Gastrocnemius medialis (tissue), 4 donors: Measurements from ENCODE around the gene FAM228A. TPM values are rescaled to one million over a fixed set of nuclear protein-coding genes. Genes with fewer than 3 reads are reported as not detected.
"Not testable (repeated sequence)": the region's sequence is repeated elsewhere in the genome, so short reads cannot be mapped to it uniquely, and the experiment has no call there.

Source experiments
- ATAC-seq, 2 donors: fragments of 150-250 bp; one replicate each; pipeline ENCODE4 v1.9.1; 2016
- DNase-seq, 2 donors: peaks; one replicate each; pipeline ENCODE4 v3.0.0-alpha.2; 2019
- H3K27ac ChIP-seq, 4 donors: fragments of 200-600 bp; sonication (generic); 1 replicate in 1 of 4; 2 replicates in 3 of 4; pipeline ENCODE4 v1.5.1; 2016 to 2018; ENCODE audit warnings: mild to moderate bottlenecking in 2 of 4, moderate library complexity in 1 of 4
- H3K27me3 ChIP-seq, 3 donors: fragments of 200-600 bp; sonication (generic) in 2 of 3; 1 replicate in 1 of 3; 2 replicates in 2 of 3; pipeline versions ENCODE4 v1.5.1 to v1.6.0; 2016 to 2019; ENCODE audit warnings: mild to moderate bottlenecking in 1 of 3, moderate library complexity in 1 of 3
- H3K36me3 ChIP-seq, 2 donors: fragments of 200-600 bp; sonication (generic) in 1 of 2; one replicate each; pipeline ENCODE4 v1.5.1; 2017 to 2018
- H3K4me1 ChIP-seq, 2 donors: fragments of 200-600 bp; sonication (generic) in 1 of 2; one replicate each; pipeline ENCODE4 v1.5.1; 2016 to 2017; ENCODE audit warnings: mild to moderate bottlenecking in 2 of 2
- H3K4me3 ChIP-seq, 4 donors: fragments of 200-600 bp; sonication (generic) in 3 of 4; 1 replicate in 1 of 4; 2 replicates in 3 of 4; pipeline ENCODE4 v1.5.1; 2016 to 2019; ENCODE audit warnings: mild to moderate bottlenecking in 2 of 4
- H3K9me3 ChIP-seq, 3 donors: fragments of 200-600 bp; sonication (generic) in 2 of 3; 1 replicate in 1 of 3; 2 replicates in 2 of 3; pipeline ENCODE4 v1.5.1; 2016 to 2019
- CTCF ChIP-seq, 5 experiments: fragments of 450-650 bp in 3 of 5; fragments of 200-600 bp in 2 of 5; sonication (generic) in 2 of 5; IDR thresholded peaks in 4 of 5; conservative IDR thresholded peaks in 1 of 5; 1 replicate in 4 of 5; 2 replicates in 1 of 5; pipeline ENCODE4 v1.5.1; 2016 to 2019; ENCODE audit warnings: antibody characterized with exemption in 5 of 5, mild to moderate bottlenecking in 3 of 5, moderate library complexity in 3 of 5
- POLR2A ChIP-seq, 2 donors: fragments of 450-650 bp; IDR thresholded peaks; one replicate each; pipeline ENCODE4 v1.6.1; 2017; ENCODE audit warnings: antibody characterized with exemption in 2 of 2, mild to moderate bottlenecking in 2 of 2, moderate library complexity in 2 of 2
- in situ Hi-C, 4 donors: fragments of 200-750 bp; cut with MboI; loops; one replicate each; pipeline versions ENCODE4 v1.15.0 to v1.8.0; 2017; ENCODE audit warnings: low sequenced_read_pairs in 4 of 4
- intact Hi-C: fragments of 100-400 bp; cut with DNase I; formaldehyde crosslinking; loops from one replicate; pipeline ENCODE4 v1.15.1; 2023; ENCODE audit warnings: low total_unique reads
- total RNA-seq, 4 donors: library from RNA; depleted of rRNA; stranded (reverse); fragments of >200 nt; gene quantifications; one replicate each; pipeline versions ENCODE4 v1.1.0 to v1.2.3, GENCODE V29; 2016

FAM228A gene
- total RNA-seq, 4 donors from 2014 or later: 0.39 to 0.41 TPM; not detected in 2

GRCh38 chr2:24191848-24192247 lies 17.0 kb downstream of the FAM228A start:
- no peaks in the 10 kb centered on the region for H3K27me3 ChIP-seq
- intact Hi-C loops (no loop called here), in situ Hi-C loops (no loop called here)
- no peak overlapping the region for H3K27ac ChIP-seq
- H3K36me3 ChIP-seq: no peaks in the 10 kb centered on the region
- H3K4me3 ChIP-seq: no peak overlapping the region
- DNase-seq (no peak), ATAC-seq (no peak)
- no peaks in the 10 kb centered on the region for H3K4me1 ChIP-seq
- TF ChIP-seq CTCF (IDR thresholded peaks at IDR 0.05 in 4 of 5, conservative IDR thresholded peaks at IDR 0.05 in 1 of 5) (no peak), POLR2A (IDR thresholded peaks at IDR 0.05) (no peak)
- no peaks in the 10 kb centered on the region for H3K9me3 ChIP-seq

GRCh38 chr2:24197213-24197612 lies 22.4 kb downstream of the FAM228A start:
- in situ Hi-C loops, intact Hi-C loops, H3K9me3 ChIP-seq, H3K4me3 ChIP-seq, H3K27me3 ChIP-seq, H3K27ac ChIP-seq, H3K36me3 ChIP-seq, H3K4me1 ChIP-seq, ATAC-seq, DNase-seq: not testable (repeated sequence)

DNA sequence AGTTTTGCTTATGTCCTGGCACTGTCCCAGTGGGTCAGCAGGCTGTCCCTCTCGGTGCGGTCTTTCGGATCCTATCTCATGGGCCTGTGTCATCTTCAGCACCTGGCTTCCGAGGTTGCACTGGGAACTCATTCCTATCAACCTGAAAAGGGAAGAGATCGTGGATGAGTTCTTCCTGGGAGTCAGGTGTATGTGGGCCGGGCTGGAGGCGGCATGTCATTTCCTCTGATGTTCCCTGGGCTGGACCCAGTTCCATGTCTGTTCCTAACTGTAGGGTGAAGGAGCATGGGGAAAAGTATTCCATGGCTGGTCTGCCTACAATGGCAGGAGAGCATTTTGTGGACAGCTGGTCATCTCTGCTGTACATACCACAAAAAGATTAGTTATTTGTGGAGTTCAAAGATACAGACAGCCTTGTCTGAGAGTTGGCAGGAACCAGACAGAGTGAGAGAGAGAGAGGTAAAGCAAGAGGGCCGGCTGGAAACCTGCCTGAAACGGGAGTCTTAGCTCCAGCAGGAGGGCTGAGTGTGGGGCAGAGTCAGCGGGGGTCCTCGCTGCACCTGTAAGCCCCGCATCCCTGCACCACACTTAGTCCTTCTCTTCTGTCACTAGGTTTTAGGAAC lies 25.2 kb downstream of the FAM228A start:
- intact Hi-C loops: no loop called here
- ATAC-seq (no peak), DNase-seq (no peak)
- Histone ChIP-seq H3K36me3 (peaks cover 0 to 21% of the 10 kb centered on the region in 2 donors), H3K4me3 (no peak overlapping the region), H3K4me1 (peaks cover 0 to 6% of the 10 kb centered on the region in 2 donors), H3K27ac (no peak overlapping the region), H3K9me3 (no peaks in the 10 kb centered on the region), H3K27me3 (no peaks in the 10 kb centered on the region)
- in situ Hi-C loops: no loop called here
- no peak for TF ChIP-seq POLR2A (IDR thresholded peaks at IDR 0.05)
- TF ChIP-seq CTCF (IDR thresholded peaks at IDR 0.05 in 4 of 5, conservative IDR thresholded peaks at IDR 0.05 in 1 of 5): no peak

DNA sequence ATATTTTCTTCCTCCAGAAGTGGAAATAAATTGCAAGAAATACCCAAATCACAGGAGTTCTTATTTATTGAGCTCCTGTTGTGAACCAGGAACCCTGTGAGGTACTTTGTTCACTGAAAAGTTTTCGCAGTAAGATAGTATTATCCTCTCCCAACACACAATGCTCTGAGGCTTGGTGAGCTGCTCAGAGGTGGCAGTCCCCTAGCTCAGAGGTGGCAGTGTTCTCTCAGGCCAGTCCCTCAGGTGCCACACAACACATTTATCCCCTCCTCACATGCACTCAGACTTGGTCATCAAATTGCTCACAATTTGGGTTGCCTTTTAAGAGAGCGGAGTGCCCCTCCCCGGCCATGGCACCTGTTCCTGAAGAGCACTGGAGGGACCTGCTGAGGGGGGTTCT lies 25.9 kb downstream of the FAM228A start:
- no peak overlapping the region for H3K4me3 ChIP-seq
- DNase-seq (no peak), ATAC-seq (no peak)
- peaks cover 0 to 6% of the 10 kb centered on the region in 2 donors for H3K4me1 ChIP-seq
- no peaks in the 10 kb centered on the region for H3K9me3 ChIP-seq
- in situ Hi-C loops (no loop called here), intact Hi-C loops (no loop called here)
- H3K27ac ChIP-seq: no peak overlapping the region
- H3K27me3 ChIP-seq: no peaks in the 10 kb centered on the region
- TF ChIP-seq CTCF (IDR thresholded peaks at IDR 0.05 in 4 of 5, conservative IDR thresholded peaks at IDR 0.05 in 1 of 5): no peak
- no peak for TF ChIP-seq POLR2A (IDR thresholded peaks at IDR 0.05)
- H3K36me3 ChIP-seq: peaks cover 0 to 28% of the 10 kb centered on the region in 2 donors

DNA sequence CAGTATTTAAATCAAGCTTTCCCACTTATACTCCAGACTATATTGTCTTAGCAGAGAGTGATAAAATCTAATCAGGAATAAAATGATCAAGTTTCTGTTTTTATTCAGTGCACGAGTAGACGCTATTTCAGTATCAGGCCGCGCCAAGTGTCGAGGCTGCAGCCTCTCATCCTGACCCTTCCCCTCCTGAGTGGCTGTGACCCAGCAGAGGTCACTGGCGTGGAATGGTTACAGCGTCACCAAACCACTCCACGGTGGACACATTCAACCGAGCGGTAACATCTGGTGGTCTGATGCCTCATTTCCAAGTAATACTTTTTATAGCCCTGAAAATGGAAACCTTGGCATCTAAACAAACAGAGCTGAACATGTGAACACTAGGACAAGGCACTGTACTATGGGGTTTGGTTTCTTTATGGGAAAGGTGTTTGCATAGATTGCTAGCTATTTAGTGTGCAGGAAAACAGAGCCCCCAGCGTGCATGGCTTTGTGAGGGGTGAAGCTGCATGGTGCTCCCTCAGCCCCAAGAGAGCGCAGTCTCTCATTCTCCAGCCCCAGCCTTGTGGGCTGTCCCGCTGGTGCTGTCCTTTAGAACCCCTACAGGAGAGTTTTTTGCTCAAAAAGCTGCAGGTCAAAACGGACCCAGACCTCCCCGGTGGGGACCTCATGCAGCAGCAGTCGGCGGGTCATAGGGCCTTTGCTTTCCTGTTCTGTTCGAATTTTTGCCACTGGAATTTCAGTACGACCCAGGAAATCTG lies 28.4 kb downstream of the FAM228A start:
- H3K27me3 ChIP-seq: no peaks in the 10 kb centered on the region
- H3K36me3 ChIP-seq: peaks cover 0 to 50% of the 10 kb centered on the region in 2 donors
- TF ChIP-seq CTCF (IDR thresholded peaks at IDR 0.05 in 4 of 5, conservative IDR thresholded peaks at IDR 0.05 in 1 of 5): no peak
- no peaks in the 10 kb centered on the region for H3K9me3 ChIP-seq
- peaks cover 0 to 6% of the 10 kb centered on the region in 2 donors for H3K4me1 ChIP-seq
- DNase-seq (no peak), ATAC-seq (no peak)
- intact Hi-C loops: no loop called here
- no peak overlapping the region for H3K4me3 ChIP-seq
- H3K27ac ChIP-seq: no peak overlapping the region
- in situ Hi-C loops: no loop called here
